Erythroblast (primary cell): ENCODE results near the gene BEX4.

ENCODE experiments used
- GATA1 ChIP-seq: IDR thresholded peaks from 2 replicates; pipeline ENCODE4 v1.6.1; 2011; ENCODE audit warnings: low read depth, mild to moderate bottlenecking, control low read depth, low read length, moderate library complexity
- POLR2A ChIP-seq: IDR thresholded peaks from 2 replicates; pipeline ENCODE4 v1.6.1; 2011; ENCODE audit warnings: mild to moderate bottlenecking, low read length

- TF ChIP-seq POLR2A, result no peak
- no peak for TF ChIP-seq GATA1
These were observed 21.4 kb downstream of the BEX4 start for GRCh38 chrX:103236296-103236695.
